Measurements from ENCODE around the gene CCDC86.

Gene CCDC86

DNA sequence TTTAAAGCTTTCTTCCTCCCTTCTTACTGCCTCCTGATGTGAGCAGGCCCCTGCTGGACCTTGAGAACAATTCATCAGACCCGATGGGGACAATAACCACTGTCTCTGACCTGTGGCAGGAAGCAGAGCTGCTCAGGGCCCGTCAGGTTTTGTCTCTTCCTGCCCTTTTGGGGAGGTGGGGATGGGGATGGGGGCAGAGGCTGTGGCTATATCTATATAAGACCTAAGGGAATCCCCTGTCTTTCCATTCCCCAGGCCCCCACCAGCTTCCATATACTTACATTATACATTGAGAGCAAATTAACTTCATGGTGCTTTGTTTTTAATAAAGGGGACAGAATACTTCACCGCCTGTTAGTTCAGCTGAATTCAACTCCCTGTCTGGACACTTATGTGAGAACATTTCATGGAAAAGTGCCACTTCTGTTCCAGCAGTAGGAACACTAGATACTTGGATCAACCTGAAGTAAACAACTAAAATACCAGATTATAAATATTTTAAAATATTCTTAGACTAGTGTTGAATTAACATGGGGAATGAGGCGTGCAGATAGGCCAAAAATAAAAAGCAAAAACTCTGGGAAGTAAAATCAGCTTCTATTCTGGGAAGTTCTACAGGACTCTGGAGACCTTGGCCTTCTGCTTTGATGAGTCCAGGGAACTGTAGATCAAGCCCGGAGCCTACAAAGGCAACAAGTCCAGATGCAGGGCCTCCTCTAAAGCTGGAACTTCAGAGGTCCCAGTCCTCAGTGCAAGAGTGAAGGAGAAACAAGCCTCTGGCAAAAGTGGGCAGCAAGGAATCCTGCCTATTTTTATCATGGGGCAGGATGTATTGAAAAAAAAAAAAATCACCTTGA, 36.6 kb downstream of the CCDC86 start:
- no CpG with 5 or more reads among the region's 5 CpGs for WGBS (ENCODE audit: extremely low coverage, insufficient coverage, insufficient read length)
- no peak overlapping the region for H2AFZ ChIP-seq (ENCODE audit: insufficient read depth, low read length, poor library complexity)
- no peak overlapping the region for H2BK12ac ChIP-seq (ENCODE audit: low read length)
- H3K23ac ChIP-seq (ENCODE audit: low read length), result no peak overlapping the region
- no peak overlapping the region for H2BK5ac ChIP-seq (ENCODE audit: low read depth, low read length, poor library complexity)
- no peak for DNase-seq
- no peak overlapping the region for H3K9ac ChIP-seq (ENCODE audit: low read length)
- no peak overlapping the region for H3K4me3 ChIP-seq (ENCODE audit: low read depth, low read length)
- no peaks in the 10 kb centered on the region for H3K27me3 ChIP-seq (ENCODE audit: insufficient read depth, low read length)
- no peak overlapping the region for H4K91ac ChIP-seq (ENCODE audit: low read depth, low read length)
- no peak overlapping the region for H2BK120ac ChIP-seq (ENCODE audit: insufficient read depth, low read length, poor library complexity)
- no peak overlapping the region for H3K4me2 ChIP-seq (ENCODE audit: low read length)
- H3K4me1 ChIP-seq (ENCODE audit: control insufficient read depth in 1 of 2, insufficient read depth in 2 of 2, low read length in 2 of 2), result no peaks in the 10 kb centered on the region
- H3K27ac ChIP-seq (ENCODE audit: low read depth, low read length), result no peak overlapping the region
- no peak overlapping the region for H4K12ac ChIP-seq (ENCODE audit: low read depth, low read length)
- H4K8ac ChIP-seq (ENCODE audit: low read depth, low read length), result no peak overlapping the region
- no peak overlapping the region for H3K4ac ChIP-seq (ENCODE audit: low read depth, low read length)
- no peak overlapping the region for H2AK5ac ChIP-seq (ENCODE audit: low read length)
- no peaks in the 10 kb centered on the region for H3K79me2 ChIP-seq (ENCODE audit: control insufficient read depth, insufficient read depth, low read length, poor library complexity)
- no peak overlapping the region for H3K18ac ChIP-seq (ENCODE audit: low read length)
- no peaks in the 10 kb centered on the region for H3K79me1 ChIP-seq (ENCODE audit: low read length)
- H3K14ac ChIP-seq (ENCODE audit: low read length), result no peak overlapping the region
- H3K9me3 ChIP-seq (ENCODE audit: insufficient read depth, low read depth, low read length), result no peaks in the 10 kb centered on the region
- no peaks in the 10 kb centered on the region for H3K36me3 ChIP-seq (ENCODE audit: control insufficient read depth in 1 of 2, insufficient read depth in 2 of 2, low read length in 2 of 2)

GRCh38 chr11:60879104-60879503, 37.2 kb downstream of the CCDC86 start:
- H3K18ac ChIP-seq (ENCODE audit: low read length), result no peak overlapping the region

GRCh38 chr11:60879971-60880588, 38.2 kb downstream of the CCDC86 start:
- no peaks in the 10 kb centered on the region for H3K27me3 ChIP-seq (ENCODE audit: insufficient read depth, low read length)
- no peak overlapping the region for H4K12ac ChIP-seq (ENCODE audit: low read depth, low read length)
- H3K27ac ChIP-seq (ENCODE audit: low read depth, low read length), result no peak overlapping the region
- H4K91ac ChIP-seq (ENCODE audit: low read depth, low read length), result no peak overlapping the region
- H2BK12ac ChIP-seq (ENCODE audit: low read length), result no peak overlapping the region
- no peak overlapping the region for H3K4ac ChIP-seq (ENCODE audit: low read depth, low read length)
- H3K14ac ChIP-seq (ENCODE audit: low read length), result no peak overlapping the region
- WGBS (ENCODE audit: extremely low coverage, insufficient coverage, insufficient read length), result no CpG with 5 or more reads among the region's 5 CpGs
- H3K79me2 ChIP-seq (ENCODE audit: control insufficient read depth, insufficient read depth, low read length, poor library complexity), result no peaks in the 10 kb centered on the region
- no peaks in the 10 kb centered on the region for H3K79me1 ChIP-seq (ENCODE audit: low read length)
- H2BK120ac ChIP-seq (ENCODE audit: insufficient read depth, low read length, poor library complexity), result no peak overlapping the region
- no peak for DNase-seq
- no peaks in the 10 kb centered on the region for H3K4me1 ChIP-seq (ENCODE audit: control insufficient read depth in 1 of 2, insufficient read depth in 2 of 2, low read length in 2 of 2)
- no peaks in the 10 kb centered on the region for H3K9me3 ChIP-seq (ENCODE audit: insufficient read depth, low read depth, low read length)
- H3K23ac ChIP-seq (ENCODE audit: low read length), result no peak overlapping the region
- H3K4me2 ChIP-seq (ENCODE audit: low read length), result no peak overlapping the region
- no peak overlapping the region for H2BK5ac ChIP-seq (ENCODE audit: low read depth, low read length, poor library complexity)
- H3K18ac ChIP-seq (ENCODE audit: low read length), result no peak overlapping the region
- H2AFZ ChIP-seq (ENCODE audit: insufficient read depth, low read length, poor library complexity), result no peak overlapping the region
- H3K9ac ChIP-seq (ENCODE audit: low read length), result no peak overlapping the region
- no peak overlapping the region for H2AK5ac ChIP-seq (ENCODE audit: low read length)
- no peaks in the 10 kb centered on the region for H3K36me3 ChIP-seq (ENCODE audit: control insufficient read depth in 1 of 2, insufficient read depth in 2 of 2, low read length in 2 of 2)
- H3K4me3 ChIP-seq (ENCODE audit: low read depth, low read length), result no peak overlapping the region
- H4K8ac ChIP-seq (ENCODE audit: low read depth, low read length), result no peak overlapping the region

More at GRCh38 chr11:60879104-60879503, 37.2 kb downstream of the CCDC86 start:
- WGBS (ENCODE audit: extremely low coverage, insufficient coverage, insufficient read length), result no CpG with 5 or more reads among the region's 1 CpG
- Histone ChIP-seq H4K8ac (ENCODE audit: low read depth, low read length) (no peak overlapping the region), H3K14ac (ENCODE audit: low read length) (no peak overlapping the region), H3K27me3 (ENCODE audit: insufficient read depth, low read length) (no peaks in the 10 kb centered on the region), H3K4me2 (ENCODE audit: low read length) (no peak overlapping the region), H3K9me3 (ENCODE audit: insufficient read depth, low read depth, low read length) (no peaks in the 10 kb centered on the region), H4K12ac (ENCODE audit: low read depth, low read length) (no peak overlapping the region), H3K4ac (ENCODE audit: low read depth, low read length) (no peak overlapping the region), H2BK120ac (ENCODE audit: insufficient read depth, low read length, poor library complexity) (no peak overlapping the region), H2BK12ac (ENCODE audit: low read length) (no peak overlapping the region), H3K9ac (ENCODE audit: low read length) (no peak overlapping the region), H3K79me2 (ENCODE audit: control insufficient read depth, insufficient read depth, low read length, poor library complexity) (no peaks in the 10 kb centered on the region), H2AFZ (ENCODE audit: insufficient read depth, low read length, poor library complexity) (no peak overlapping the region), H3K4me3 (ENCODE audit: low read depth, low read length) (no peak overlapping the region), H3K23ac (ENCODE audit: low read length) (no peak overlapping the region), H2AK5ac (ENCODE audit: low read length) (no peak overlapping the region), H3K27ac (ENCODE audit: low read depth, low read length) (no peak overlapping the region), H2BK5ac (ENCODE audit: low read depth, low read length, poor library complexity) (no peak overlapping the region), H4K91ac (ENCODE audit: low read depth, low read length) (no peak overlapping the region), H3K79me1 (ENCODE audit: low read length) (no peaks in the 10 kb centered on the region), H3K4me1 (ENCODE audit: control insufficient read depth in 1 of 2, insufficient read depth in 2 of 2, low read length in 2 of 2) (no peaks in the 10 kb centered on the region), H3K36me3 (ENCODE audit: control insufficient read depth in 1 of 2, insufficient read depth in 2 of 2, low read length in 2 of 2) (no peaks in the 10 kb centered on the region)
- DNase-seq, result no peak

DNA sequence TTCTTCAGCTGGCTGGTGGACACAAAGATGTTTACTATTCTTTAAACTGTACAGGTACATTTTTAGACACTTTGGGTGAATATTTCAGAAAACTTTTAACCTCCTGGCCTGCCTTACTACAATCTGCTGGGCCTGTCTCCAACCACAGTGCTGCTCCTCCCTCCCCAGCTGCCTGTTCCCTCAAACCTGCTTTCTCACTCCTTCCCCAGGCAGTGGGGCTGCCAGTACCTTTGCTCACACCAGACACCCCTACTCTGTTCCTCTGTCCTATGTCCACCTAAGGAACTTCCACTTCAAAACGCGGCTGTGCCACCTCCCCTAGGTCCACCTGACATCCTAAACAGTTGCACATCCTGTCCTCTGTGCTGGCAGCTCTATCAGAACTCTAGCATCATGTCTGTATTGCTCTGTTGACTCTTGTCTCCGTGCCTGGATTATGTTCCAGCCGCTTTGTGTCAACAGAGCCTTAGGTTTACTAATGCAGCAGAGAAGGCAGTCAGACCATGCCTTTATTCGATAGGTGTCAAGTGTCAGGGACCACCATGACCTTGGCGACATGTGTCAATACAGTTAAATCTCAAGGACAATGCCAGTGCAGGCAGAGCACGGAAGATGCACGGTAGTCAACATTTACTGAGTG, 38.9 kb downstream of the CCDC86 start:
- Histone ChIP-seq H3K18ac (ENCODE audit: low read length) (no peak overlapping the region), H2BK12ac (ENCODE audit: low read length) (no peak overlapping the region), H4K91ac (ENCODE audit: low read depth, low read length) (no peak overlapping the region), H3K4me2 (ENCODE audit: low read length) (no peak overlapping the region), H3K4me1 (ENCODE audit: control insufficient read depth in 1 of 2, insufficient read depth in 2 of 2, low read length in 2 of 2) (no peaks in the 10 kb centered on the region), H3K36me3 (ENCODE audit: control insufficient read depth in 1 of 2, insufficient read depth in 2 of 2, low read length in 2 of 2) (no peaks in the 10 kb centered on the region), H3K14ac (ENCODE audit: low read length) (no peak overlapping the region), H4K8ac (ENCODE audit: low read depth, low read length) (no peak overlapping the region), H3K27ac (ENCODE audit: low read depth, low read length) (no peak overlapping the region), H3K23ac (ENCODE audit: low read length) (no peak overlapping the region), H3K9me3 (ENCODE audit: insufficient read depth, low read depth, low read length) (no peaks in the 10 kb centered on the region), H4K12ac (ENCODE audit: low read depth, low read length) (no peak overlapping the region), H3K4me3 (ENCODE audit: low read depth, low read length) (no peak overlapping the region), H2BK120ac (ENCODE audit: insufficient read depth, low read length, poor library complexity) (no peak overlapping the region), H2BK5ac (ENCODE audit: low read depth, low read length, poor library complexity) (no peak overlapping the region), H2AFZ (ENCODE audit: insufficient read depth, low read length, poor library complexity) (no peak overlapping the region), H3K4ac (ENCODE audit: low read depth, low read length) (no peak overlapping the region), H3K9ac (ENCODE audit: low read length) (no peak overlapping the region), H3K79me2 (ENCODE audit: control insufficient read depth, insufficient read depth, low read length, poor library complexity) (no peaks in the 10 kb centered on the region), H3K79me1 (ENCODE audit: low read length) (no peaks in the 10 kb centered on the region), H2AK5ac (ENCODE audit: low read length) (no peak overlapping the region), H3K27me3 (ENCODE audit: insufficient read depth, low read length) (no peaks in the 10 kb centered on the region)
- DNase-seq, result no peak
- no CpG with 5 or more reads among the region's 8 CpGs for whole genome bisulfite sequencing (ENCODE audit: extremely low coverage, insufficient coverage, insufficient read length)
